Stimulated activated CD4-positive, alpha-beta T cell treated with anti-CD3 and anti-CD28 coated beads, TNF-alpha, amount 100 ng/mL, for 4 hours (primary cell): ENCODE results near the gene LARGE1.
A peak's percentile ranks its signal among the peaks of the same experiment; 100 is the strongest.

Experiments
- DNase-seq, 3 experiments: peaks; one replicate each; pipeline ENCODE4 v3.0.0-alpha.2; 2020; ENCODE audit warnings: low read depth in 3 of 3

LARGE1 gene

GRCh38 chr22:33920197-33920540, at the start of gene LARGE1:
Gene LARGE1 (minus strand): TSS chr22:33920476.
- DNase-seq, result peak in 1 of 3 experiments; percentile 2

- no peak for DNase-seq
Measured at GRCh38 chr22:33969045-33969444, 48.8 kb upstream of the LARGE1 start.

- no peak for DNase-seq
Measured at GRCh38 chr22:33964121-33964520, 43.8 kb upstream of the LARGE1 start.

- no peak for DNase-seq
Measured at GRCh38 chr22:33962409-33962808, 42.1 kb upstream of the LARGE1 start.

GRCh38 chr22:33958741-33959140, 38.5 kb upstream of the LARGE1 start:
- no peak for DNase-seq

- no peak for DNase-seq
Measured at GRCh38 chr22:33957086-33957485, 36.8 kb upstream of the LARGE1 start.

- no peak for DNase-seq
Measured at GRCh38 chr22:33952776-33953175, 32.5 kb upstream of the LARGE1 start.

GRCh38 chr22:33940741-33941140, 20.5 kb upstream of the LARGE1 start:
- DNase-seq, result no peak

GRCh38 chr22:33932997-33933396, 12.7 kb upstream of the LARGE1 start:
- no peak for DNase-seq

GRCh38 chr22:33931406-33931805, 11.1 kb upstream of the LARGE1 start:
- DNase-seq, result no peak

GRCh38 chr22:33927752-33928151, 7.5 kb upstream of the LARGE1 start:
- DNase-seq, result no peak

- DNase-seq, result no peak
Measured at GRCh38 chr22:33925194-33925593, 4.9 kb upstream of the LARGE1 start.

GRCh38 chr22:33923660-33924246, 3.5 kb upstream of the LARGE1 start:
- no peak for DNase-seq

GRCh38 chr22:33923033-33923432, 2.8 kb upstream of the LARGE1 start:
- DNase-seq, result no peak

- no peak for DNase-seq
Measured at GRCh38 chr22:33922349-33922681, 2.0 kb upstream of the LARGE1 start.

- peak in 1 of 3 experiments; percentile 2 for DNase-seq
Measured at GRCh38 chr22:33921525-33922348, 1.5 kb upstream of the LARGE1 start.

- peak; percentile 72 to 86 (median 85) for DNase-seq
Measured at GRCh38 chr22:33920927-33921524, 750 bp upstream of the LARGE1 start.

GRCh38 chr22:33919391-33920196, 682 bp downstream of the LARGE1 start:
- DNase-seq, result no peak

GRCh38 chr22:33918676-33919365, 1.5 kb downstream of the LARGE1 start:
- DNase-seq, result no peak

GRCh38 chr22:33917744-33918406, 2.4 kb downstream of the LARGE1 start:
- DNase-seq, result no peak

- DNase-seq, result no peak
Measured at GRCh38 chr22:33914699-33915098, 5.6 kb downstream of the LARGE1 start.
